Tibial artery (tissue), 4 donors: ENCODE data around the gene SDF4.

Source experiments
- DNase-seq, 2 donors: peaks; one replicate each; pipeline ENCODE4 v3.0.0-alpha.2; 2019
- H3K27ac ChIP-seq, 2 donors: fragments of 200-600 bp; sonication (generic) in 1 of 2; 1 replicate in 1 of 2; 2 replicates in 1 of 2; pipeline ENCODE4 v1.5.1; 2018 to 2019; ENCODE audit warnings: mild to moderate bottlenecking in 1 of 2
- H3K27me3 ChIP-seq, 2 donors: fragments of 200-600 bp; sonication (generic) in 1 of 2; one replicate each; pipeline versions ENCODE4 v1.5.1 to v1.6.0; 2016 to 2019
- H3K36me3 ChIP-seq, 3 donors: fragments of 200-600 bp; sonication (generic) in 2 of 3; one replicate each; pipeline ENCODE4 v1.5.1; 2016 to 2019; ENCODE audit warnings: mild to moderate bottlenecking in 2 of 3
- H3K4me1 ChIP-seq, 4 donors: fragments of 200-600 bp; sonication (generic) in 2 of 4; 1 replicate in 3 of 4; 2 replicates in 1 of 4; pipeline ENCODE4 v1.5.1; 2016 to 2019
- H3K4me3 ChIP-seq, 2 donors: fragments of 200-600 bp; sonication (generic) in 1 of 2; 1 replicate in 1 of 2; 2 replicates in 1 of 2; pipeline ENCODE4 v1.5.1; 2018 to 2019; ENCODE audit warnings: mild to moderate bottlenecking in 2 of 2
- H3K9me3 ChIP-seq, 3 donors: fragments of 200-600 bp; sonication (generic) in 1 of 3; one replicate each; pipeline ENCODE4 v1.5.1; 2016 to 2019
- CTCF ChIP-seq, 2 experiments: fragments of 200-600 bp in 1 of 2; fragments of 450-650 bp in 1 of 2; IDR thresholded peaks; one replicate each; pipeline ENCODE4 v1.5.1; 2017 to 2019; ENCODE audit warnings: antibody characterized with exemption in 2 of 2, mild to moderate bottlenecking in 1 of 2, moderate library complexity in 1 of 2
- intact Hi-C: fragments of 100-400 bp; cut with DNase I; formaldehyde crosslinking; loops from one replicate; pipeline ENCODE4 v1.15.0; 2023; ENCODE audit warnings: low total_unique reads

The SDF4 gene

DNA sequence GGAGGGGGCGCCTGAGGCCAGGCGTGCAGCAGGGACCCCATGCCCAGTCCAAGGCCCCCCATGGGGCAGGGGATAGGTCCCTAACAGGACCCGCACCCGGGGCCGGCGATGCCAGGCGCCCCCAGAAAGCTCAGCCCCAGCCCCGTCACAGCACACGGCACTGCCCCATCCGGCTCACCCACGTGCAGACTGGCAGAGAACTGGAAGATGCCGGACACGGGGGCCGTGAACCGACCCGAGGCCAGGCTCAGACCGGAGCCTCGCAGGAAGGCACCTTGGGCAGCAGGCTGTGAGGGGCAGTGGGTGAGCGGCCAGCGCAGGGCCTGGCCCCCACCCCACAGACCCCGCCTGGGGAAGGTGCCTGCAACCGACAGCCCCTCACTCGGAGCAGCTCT lies 11.5 kb upstream of the SDF4 start:
- Histone ChIP-seq H3K4me3 (no peak overlapping the region), H3K4me1 (peaks cover 0 to 33% (median 5%) of the 10 kb centered on the region in 4 donors), H3K9me3 (no peaks in the 10 kb centered on the region), H3K27me3 (peaks cover 0 to 63% of the 10 kb centered on the region in 2 donors), H3K27ac (no peak overlapping the region), H3K36me3 (peaks cover 0 to 12% (median 5%) of the 10 kb centered on the region in 3 donors)
- no peak for TF ChIP-seq CTCF (IDR thresholded peaks at IDR 0.05)
- intact Hi-C loops, result no loop called here
- no peak for DNase-seq

DNA sequence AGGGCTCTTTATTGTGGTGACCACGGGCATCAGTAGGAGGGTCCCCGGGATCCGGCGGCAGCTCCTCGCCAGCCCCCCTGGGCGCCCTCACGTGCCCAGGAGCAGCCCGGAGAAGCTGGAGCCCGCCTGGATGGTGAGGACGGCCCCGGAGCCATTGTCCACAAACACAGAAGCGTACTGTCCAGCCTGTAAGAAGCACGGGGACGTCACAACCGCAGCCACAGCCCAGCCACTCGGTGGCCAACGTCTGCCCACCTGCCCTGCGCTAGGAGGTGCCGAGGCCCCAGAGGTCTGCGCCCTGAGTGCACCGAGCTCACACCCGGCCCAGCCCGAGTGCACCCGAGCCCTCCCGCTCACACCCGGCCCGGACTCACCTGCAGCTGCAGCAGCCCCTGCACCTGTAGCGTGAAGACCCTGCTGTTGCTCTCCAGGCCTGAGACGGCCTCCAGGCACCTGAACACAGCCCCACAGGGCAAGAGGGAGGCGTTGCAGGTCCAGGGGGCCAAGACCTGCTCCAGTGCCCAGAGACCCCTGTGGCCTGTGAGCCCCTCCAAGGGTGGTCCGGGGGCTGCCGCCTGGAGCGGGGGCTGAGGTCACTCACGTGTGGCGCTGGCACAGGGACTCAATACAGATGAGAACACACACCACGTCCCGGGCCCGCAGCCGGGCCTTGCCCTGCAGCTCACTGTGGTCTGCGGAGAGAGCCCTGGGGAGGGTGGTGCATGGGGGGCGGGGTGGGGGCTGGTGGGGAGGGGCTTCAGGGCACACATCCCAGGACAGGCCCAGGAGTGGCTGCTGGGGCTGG lies 10.9 kb upstream of the SDF4 start:
- H3K4me1 ChIP-seq, result peaks cover 0 to 38% (median 5%) of the 10 kb centered on the region in 4 donors
- H3K36me3 ChIP-seq, result peaks cover 0 to 12% (median 5%) of the 10 kb centered on the region in 3 donors
- no peak for TF ChIP-seq CTCF (IDR thresholded peaks at IDR 0.05)
- H3K27me3 ChIP-seq, result peaks cover 0 to 63% of the 10 kb centered on the region in 2 donors
- H3K4me3 ChIP-seq, result no peak overlapping the region
- no peak for DNase-seq
- no peak overlapping the region for H3K27ac ChIP-seq
- no peaks in the 10 kb centered on the region for H3K9me3 ChIP-seq
- intact Hi-C loops, result no loop called here

GRCh38 chr1:1241588-1242219 lies 9.9 kb upstream of the SDF4 start:
- no peak for DNase-seq
- H3K4me1 ChIP-seq, result peaks cover 0 to 35% (median 4%) of the 10 kb centered on the region in 4 donors
- no peak overlapping the region for H3K27ac ChIP-seq
- TF ChIP-seq CTCF (IDR thresholded peaks at IDR 0.05), result no peak
- H3K4me3 ChIP-seq, result no peak overlapping the region
- H3K27me3 ChIP-seq, result peaks cover 0 to 62% of the 10 kb centered on the region in 2 donors
- H3K9me3 ChIP-seq, result no peaks in the 10 kb centered on the region
- intact Hi-C loops, result no loop called here
- H3K36me3 ChIP-seq, result peaks cover 0 to 12% (median 5%) of the 10 kb centered on the region in 3 donors

DNA sequence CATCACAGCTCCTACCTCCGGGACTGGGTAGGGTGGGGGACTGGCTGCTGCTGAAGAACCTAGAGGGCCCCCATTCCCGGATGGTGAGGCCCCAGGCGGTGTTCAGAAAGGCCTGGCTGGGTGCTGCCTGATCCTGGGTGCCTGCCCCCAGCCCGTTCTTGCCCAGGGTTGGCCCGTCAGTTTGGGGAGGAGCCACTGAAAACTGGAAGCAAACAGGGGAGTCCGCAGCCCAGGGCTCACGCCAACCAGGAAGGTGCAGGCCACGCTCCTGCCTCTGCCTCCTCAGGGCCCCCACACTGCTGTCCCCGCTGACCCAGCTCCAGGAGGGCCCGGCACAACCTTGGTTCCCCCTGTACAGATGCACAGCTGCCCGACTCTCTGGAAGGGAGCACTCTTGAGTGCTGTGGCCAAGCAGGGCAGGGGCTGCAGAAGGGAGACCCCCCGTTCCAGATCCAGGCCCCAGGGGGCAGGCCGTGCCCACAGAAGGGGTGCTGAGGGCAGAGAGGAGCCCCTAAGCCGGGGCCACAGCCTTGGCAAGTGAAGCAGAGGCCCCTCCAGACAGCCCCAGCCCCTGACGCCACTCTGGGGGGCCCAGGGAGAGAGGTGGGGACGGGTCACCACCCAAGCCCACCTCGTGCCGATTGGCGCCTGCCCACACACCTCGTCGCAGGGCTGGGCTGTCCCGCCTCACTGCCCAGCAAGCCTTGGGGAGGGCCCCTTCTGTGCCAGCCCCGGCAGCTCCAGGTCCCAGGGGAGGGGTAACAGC lies 9.2 kb upstream of the SDF4 start:
- H3K27me3 ChIP-seq, result peaks cover 0 to 55% of the 10 kb centered on the region in 2 donors
- peaks cover 0 to 29% (median 0%) of the 10 kb centered on the region in 4 donors for H3K4me1 ChIP-seq
- no peak overlapping the region for H3K27ac ChIP-seq
- H3K4me3 ChIP-seq, result no peak overlapping the region
- no peak for DNase-seq
- no peaks in the 10 kb centered on the region for H3K9me3 ChIP-seq
- intact Hi-C loops, result no loop called here
- TF ChIP-seq CTCF (IDR thresholded peaks at IDR 0.05), result no peak
- peaks cover 0 to 12% (median 5%) of the 10 kb centered on the region in 3 donors for H3K36me3 ChIP-seq

- DNase-seq, result no peak
- intact Hi-C loops, result no loop called here
- no peak for TF ChIP-seq CTCF (IDR thresholded peaks at IDR 0.05)
- H3K4me3 ChIP-seq, result no peak overlapping the region
- peaks cover 0 to 29% (median 0%) of the 10 kb centered on the region in 4 donors for H3K4me1 ChIP-seq
- H3K27ac ChIP-seq, result no peak overlapping the region
- peaks cover 0 to 15% (median 5%) of the 10 kb centered on the region in 3 donors for H3K36me3 ChIP-seq
- peaks cover 0 to 48% of the 10 kb centered on the region in 2 donors for H3K27me3 ChIP-seq
- no peaks in the 10 kb centered on the region for H3K9me3 ChIP-seq
These were observed 8.5 kb upstream of the SDF4 start for GRCh38 chr1:1240348-1240732.
